Measurements from ENCODE around the gene TXLNA. TPM values are rescaled to one million over a fixed set of nuclear protein-coding genes. Genes with fewer than 3 reads are reported as not detected.
A peak's percentile ranks its signal among the peaks of the same experiment; 100 is the strongest.

The TXLNA gene
- total RNA-seq, 2 experiments from 2014 or later: 84.3 to 86.2 TPM

DNA sequence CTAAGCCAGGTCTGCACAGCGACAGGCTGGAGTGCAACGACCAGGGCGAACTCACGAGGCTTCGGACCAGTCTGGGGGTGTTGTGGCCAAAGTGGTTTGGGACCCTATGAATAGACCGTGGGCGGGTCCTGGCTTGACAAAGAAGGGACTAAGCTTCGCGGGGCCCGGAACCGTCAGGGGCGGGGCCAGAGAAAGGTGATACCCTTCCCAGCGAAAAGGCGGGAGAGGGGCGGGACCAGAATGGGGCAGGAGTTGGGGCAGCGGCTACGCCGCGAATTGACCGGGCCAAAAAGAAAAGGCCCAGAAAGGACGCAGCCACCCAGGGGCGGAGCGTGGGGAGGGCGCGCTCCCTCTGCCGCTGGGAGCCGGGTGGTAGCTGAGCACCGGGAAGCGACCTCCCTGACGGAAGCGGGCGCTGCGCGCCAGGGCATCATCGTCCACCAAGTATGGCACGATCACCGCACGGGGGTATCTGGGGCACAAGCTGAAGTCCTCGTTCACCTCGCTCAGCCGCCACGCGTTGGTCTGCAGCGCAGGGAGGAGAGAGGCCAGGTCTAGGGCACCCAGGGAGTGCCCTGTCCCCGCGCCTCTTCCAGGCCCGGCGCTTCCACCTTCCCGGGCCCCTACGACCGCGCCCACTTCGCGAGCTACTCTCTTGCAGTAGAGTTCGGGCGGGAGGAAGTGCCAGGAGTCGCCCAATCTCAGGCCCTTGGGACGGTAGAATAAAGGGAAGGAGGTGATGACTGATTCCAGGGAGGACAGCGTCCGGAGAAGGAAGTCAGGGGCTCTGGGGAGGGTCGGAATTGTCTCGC, 60.9 kb downstream of the TXLNA start:
- H3K4me1 Mint-ChIP-seq (ENCODE audit: low read depth): peaks cover 23% of the 10 kb centered on the region
- CTCF ChIA-PET: interaction anchor here (0.7 to 2.6 kb wide), 12 partner anchors 10 to 168 kb away, joined by 3 to 26 read pairs (median 3); partner anchors contain the start of gene LCK
- DNase-seq: peak; percentile 72
- H3K27me3 Mint-ChIP-seq (ENCODE audit: low read depth): no peaks in the 10 kb centered on the region
- peak overlapping the region; percentile 50 for H3K27ac Mint-ChIP-seq
- peak overlapping the region; percentile 82 for H3K4me3 Mint-ChIP-seq
- intact Hi-C loops (cut with micrococcal nuclease): loop anchor here (1.0 kb wide), 1 partner anchor 8 kb away; no protein-coding TSS in a partner anchor
- no peaks in the 10 kb centered on the region for H3K36me3 Mint-ChIP-seq (ENCODE audit: low read depth)
- H3K9me3 Mint-ChIP-seq: no peaks in the 10 kb centered on the region

GRCh38 chr1:32241001-32241763, 61.7 kb downstream of the TXLNA start:
- CTCF ChIA-PET: interaction anchor here (0.8 to 2.6 kb wide), 11 partner anchors 9 to 159 kb away, joined by 3 to 26 read pairs (median 3); partner anchors contain the start of gene LCK
- H3K4me1 Mint-ChIP-seq (ENCODE audit: low read depth): peaks cover 26% of the 10 kb centered on the region
- intact Hi-C loops (cut with micrococcal nuclease): loop anchor here (1.0 kb wide), 1 partner anchor 19 kb away; the partner anchor contains the start of genes EIF3I and TMEM234

DNA sequence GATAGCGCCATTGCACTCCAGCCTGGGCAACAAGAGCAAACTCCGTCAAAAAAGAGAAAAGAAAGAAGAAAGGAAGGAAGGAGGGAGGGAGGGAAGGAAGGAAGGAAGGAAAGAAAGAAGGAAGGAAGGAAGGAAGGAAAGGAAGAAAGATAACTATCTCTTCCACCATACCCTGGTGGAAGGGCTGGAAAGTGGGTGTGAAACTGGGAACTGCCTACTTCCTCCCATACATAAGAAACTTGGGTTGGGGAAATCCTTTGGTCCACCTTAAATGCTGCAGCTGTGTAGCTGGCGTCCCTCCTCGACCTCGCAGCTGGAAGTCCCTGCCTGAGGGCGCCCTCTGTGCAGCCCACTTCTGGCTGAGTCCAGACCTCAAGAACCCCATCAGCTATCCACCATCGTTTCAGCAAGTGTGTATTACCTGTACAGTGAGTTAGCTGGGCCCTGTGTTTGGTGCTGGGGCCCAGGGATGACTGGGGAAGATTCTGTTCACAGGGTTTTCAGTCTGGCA, 62.9 kb downstream of the TXLNA start:
- H3K27ac Mint-ChIP-seq: peak overlapping the region; percentile 28
- H3K9me3 Mint-ChIP-seq: no peaks in the 10 kb centered on the region
- H3K4me1 Mint-ChIP-seq (ENCODE audit: low read depth): peaks cover 35% of the 10 kb centered on the region
- no peak for DNase-seq
- H3K36me3 Mint-ChIP-seq (ENCODE audit: low read depth): no peaks in the 10 kb centered on the region
- H3K4me3 Mint-ChIP-seq: peak overlapping the region; percentile 4
- no peaks in the 10 kb centered on the region for H3K27me3 Mint-ChIP-seq (ENCODE audit: low read depth)
- intact Hi-C loops (cut with micrococcal nuclease): no loop called here
- CTCF ChIA-PET: interaction anchor here (0.7 to 1.7 kb wide), 6 partner anchors 11 to 159 kb away, joined by 3 to 7 read pairs (median 4); no protein-coding TSS in a partner anchor

More at GRCh38 chr1:32241001-32241763, 61.7 kb downstream of the TXLNA start:
- Mint-ChIP-seq H3K27ac (peak overlapping the region; percentile 50), H3K36me3 (ENCODE audit: low read depth) (no peaks in the 10 kb centered on the region), H3K4me3 (peak overlapping the region; percentile 82), H3K9me3 (no peaks in the 10 kb centered on the region), H3K27me3 (ENCODE audit: low read depth) (no peaks in the 10 kb centered on the region)
- peak; percentile 55 for DNase-seq

GRCh38 chr1:32246888-32247273, 67.4 kb downstream of the TXLNA start, which contains the start of gene FAM167B:
FAM167B (plus strand) TSS chr1:32247222; CDS start chr1:32247422, 200 bp downstream.
- Mint-ChIP-seq H3K9me3 (no peaks in the 10 kb centered on the region), H3K27ac (peak within 1 kb of the TSS; percentile 91), H3K4me1 (ENCODE audit: low read depth) (peaks cover 53% of the 10 kb centered on the region), H3K36me3 (ENCODE audit: low read depth) (peaks cover 6% of the 10 kb centered on the region), H3K4me3 (peak within 1 kb of the TSS; percentile 48), H3K27me3 (ENCODE audit: low read depth) (no peaks in the 10 kb centered on the region)
- intact Hi-C loops (cut with micrococcal nuclease): no loop called here
- CTCF ChIA-PET: interaction anchor here (0.6 to 4.7 kb wide), 5 partner anchors 8 to 31 kb away, joined by 4 to 42 read pairs (median 8); no protein-coding TSS in a partner anchor
- no peak for DNase-seq

DNA sequence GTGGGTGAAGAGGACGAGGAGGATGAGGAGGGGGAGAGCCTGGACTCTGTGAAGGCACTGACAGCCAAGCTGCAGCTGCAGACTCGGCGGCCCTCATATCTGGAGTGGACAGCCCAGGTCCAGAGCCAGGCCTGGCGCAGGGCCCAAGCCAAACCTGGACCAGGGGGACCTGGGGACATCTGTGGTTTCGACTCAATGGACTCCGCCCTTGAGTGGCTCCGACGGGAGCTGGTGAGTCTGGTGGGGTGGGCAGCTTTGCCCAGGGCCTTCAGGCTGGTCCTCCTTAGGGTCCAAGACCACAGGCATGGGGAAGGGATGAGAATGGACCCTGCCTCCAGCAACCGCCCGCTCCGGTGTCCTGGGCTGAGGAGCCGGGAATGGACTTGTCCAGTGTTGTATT, 68.0 kb downstream of the TXLNA start:
- Mint-ChIP-seq H3K4me3 (no peak overlapping the region), H3K27me3 (ENCODE audit: low read depth) (no peaks in the 10 kb centered on the region), H3K36me3 (ENCODE audit: low read depth) (peaks cover 10% of the 10 kb centered on the region), H3K9me3 (no peaks in the 10 kb centered on the region), H3K4me1 (ENCODE audit: low read depth) (peaks cover 48% of the 10 kb centered on the region), H3K27ac (peak overlapping the region; percentile 91)
- intact Hi-C loops (cut with micrococcal nuclease): no loop called here
- CTCF ChIA-PET: interaction anchor here (1.2 to 4.7 kb wide), 10 partner anchors 7 to 105 kb away, joined by 4 to 42 read pairs (median 4); no protein-coding TSS in a partner anchor
- DNase-seq: no peak

Other genes with a start within 250 kb of the TXLNA start
- 100 to 1,000 TPM; 240 to 263 TPM for gene PTP4A2, start 241.3 kb upstream of the TXLNA start, total RNA-seq
- 100 to 1,000 TPM; 189 to 198 TPM for gene KHDRBS1, start 165.8 kb upstream of the TXLNA start, total RNA-seq
- gene TMEM39B, start 106.7 kb upstream of the TXLNA start, total RNA-seq: 10 to 100 TPM; 17.2 to 17.6 TPM
- 10 to 100 TPM; 74.5 to 75.0 TPM for gene KPNA6, start 71.6 kb upstream of the TXLNA start, total RNA-seq
- gene CCDC28B, start 20.9 kb downstream of the TXLNA start, total RNA-seq: 10 to 100 TPM; 13.1 to 14.8 TPM
- gene IQCC, start 26.0 kb downstream of the TXLNA start, total RNA-seq: 1 to 10 TPM; 4.8 to 5.9 TPM
- gene DCDC2B, start 29.4 kb downstream of the TXLNA start, total RNA-seq: not detected
- gene TMEM234, start 42.7 kb downstream of the TXLNA start, total RNA-seq: 1 to 10 TPM; 5.1 to 6.4 TPM
- gene EIF3I, start 42.7 kb downstream of the TXLNA start, total RNA-seq: 100 to 1,000 TPM; 382 to 391 TPM
- gene FAM167B, start 67.5 kb downstream of the TXLNA start, total RNA-seq: under 1 TPM; 0.38 to 0.42 TPM
- gene LCK, start 71.6 kb downstream of the TXLNA start, total RNA-seq: 100 to 1,000 TPM; 156 to 164 TPM
- gene HDAC1, start 112.4 kb downstream of the TXLNA start, total RNA-seq: 100 to 1,000 TPM; 111 to 120 TPM
- gene MARCKSL1, start 156.6 kb downstream of the TXLNA start, total RNA-seq: 10 to 100 TPM; 14.4 to 15.9 TPM
- 1 to 10 TPM; 2.1 to 3.4 TPM for gene FAM229A, start 182.8 kb downstream of the TXLNA start, total RNA-seq
- 1 to 10 TPM in 1 of 2 experiments, under 1 TPM in 1; 0.84 to 1.9 TPM for gene TSSK3, start 182.9 kb downstream of the TXLNA start, total RNA-seq
- 10 to 100 TPM; 35.2 to 38.3 TPM for gene BSDC1, start 214.8 kb downstream of the TXLNA start, total RNA-seq